Lung (tissue), 12 donors: Measurements from ENCODE around the gene UTP11. TPM values are rescaled to one million over a fixed set of nuclear protein-coding genes. Genes with fewer than 3 reads are reported as not detected.

Experiments used
- ATAC-seq: fragments of 200-7000 bp; cut with Tn5 transposase; one replicate; pipeline ENCODE4 v1.9.1; 2020; ENCODE audit warnings: moderate number of reproducible peaks; ENCODE audit not compliant: insufficient read depth, low FRiP score
- DNase-seq, 3 donors: peaks; one replicate each; pipeline ENCODE4 v3.0.0-alpha.2; 2013 to 2017
- H3K27ac ChIP-seq, 2 donors: one replicate each; pipeline ENCODE4 v1.5.1; 2013; ENCODE audit warnings: mild to moderate bottlenecking in 2 of 2, moderate library complexity in 2 of 2, control low read depth in 1 of 2, inconsistent platforms in 1 of 2, low read depth in 1 of 2, low read length in 1 of 2
- H3K27me3 ChIP-seq, 3 donors: one replicate each; pipeline ENCODE4 v1.5.1; 2013; ENCODE audit warnings: low read length in 2 of 3; ENCODE audit not compliant: control insufficient read depth in 3 of 3, insufficient read depth in 3 of 3
- H3K36me3 ChIP-seq, 4 donors: one replicate each; pipeline ENCODE4 v1.5.1; 2013; ENCODE audit warnings: low read length in 4 of 4, mild to moderate bottlenecking in 1 of 4, moderate library complexity in 1 of 4; ENCODE audit not compliant: control insufficient read depth in 4 of 4, insufficient read depth in 4 of 4
- H3K4me1 ChIP-seq, 5 donors: one replicate each; pipeline ENCODE4 v1.5.1; 2013; ENCODE audit warnings: low read length in 5 of 5, mild to moderate bottlenecking in 2 of 5, moderate library complexity in 1 of 5; ENCODE audit not compliant: control insufficient read depth in 5 of 5, insufficient read depth in 5 of 5
- H3K4me3 ChIP-seq: one replicate; pipeline ENCODE4 v1.5.1; 2013; ENCODE audit warnings: mild to moderate bottlenecking, control low read depth, moderate library complexity
- H3K9ac ChIP-seq, 2 donors: one replicate each; pipeline ENCODE4 v1.5.1; 2013; ENCODE audit warnings: low read length in 2 of 2, control low read depth in 1 of 2; ENCODE audit not compliant: insufficient read depth in 1 of 2
- H3K9me3 ChIP-seq, 4 donors: one replicate each; pipeline ENCODE4 v1.5.1; 2013; ENCODE audit warnings: low read length in 3 of 4, mild to moderate bottlenecking in 1 of 4, moderate library complexity in 1 of 4; ENCODE audit not compliant: control insufficient read depth in 4 of 4, insufficient read depth in 3 of 4
- CTCF ChIP-seq: IDR thresholded peaks from 2 replicates; pipeline ENCODE4 v1.5.1; 2012; ENCODE audit warnings: mild to moderate bottlenecking; ENCODE audit errors: control extremely low read depth, extremely low read depth
- WGBS, 2 donors: extraction: QIAGEN DNeasy Blood & Tissue Kit; methylation state at CpG; one replicate each; pipeline ENCODE4 v1.1.7; 2013; 5-methylcytosine and 5-hydroxymethylcytosine counted together
- polyA plus RNA-seq, 2 donors: library from polyadenylated mRNA; stranded (reverse); fragments of 200-250 nt; gene quantifications; one replicate each; pipeline ENCODE4 v1.2.1, GENCODE V29; 2013
- total RNA-seq, 2 donors: library from RNA; depleted of rRNA in 1 of 2; stranded (reverse); fragments of >200 nt in 1 of 2; gene quantifications; one replicate each; pipeline ENCODE4 v1.2.1, GENCODE V29; 2014 to 2021
- donor health status: control.
- donor health status: control.
- donor health status: Bipolar disorder and iron deficiency.
- donor health status: healthy.
- donor health status: DM: yes; HTN: yes; CAD: no.

UTP11 gene
- total and polyA plus RNA-seq, 4 donors, result 27.3 to 33.7 (median 31.1) TPM

- Histone ChIP-seq H3K9me3 (peaks cover 0 to 2% (median 0%) of the 10 kb centered on the region in 4 donors), H3K36me3 (peaks cover 0 to 10% (median 8%) of the 10 kb centered on the region in 4 donors), H3K27ac (peak overlapping the region; percentile 75 to 95), H3K9ac (no peak overlapping the region), H3K4me1 (peaks cover 0 to 64% (median 35%) of the 10 kb centered on the region in 5 donors), H3K4me3 (no peak overlapping the region), H3K27me3 (no peaks in the 10 kb centered on the region)
- DNase-seq (no peak), ATAC-seq (no peak)
- TF ChIP-seq CTCF, result no peak
- WGBS, 2 donors, result 63 to 66% methylated on average over 16 of the region's 16 CpGs
These were observed 13.6 kb upstream of the UTP11 start for GRCh38 chr1:37998913-37999429.

GRCh38 chr1:37999430-38000232 lies 12.9 kb upstream of the UTP11 start:
- H3K4me3 ChIP-seq, result no peak overlapping the region
- DNase-seq (peak; percentile 92 to 96 (median 94)), ATAC-seq (peak; percentile 19)
- WGBS, 2 donors, result 5 to 7% methylated on average over 9 of the region's 9 CpGs
- peaks cover 0 to 2% (median 0%) of the 10 kb centered on the region in 4 donors for H3K9me3 ChIP-seq
- H3K4me1 ChIP-seq, result peaks cover 0 to 71% (median 39%) of the 10 kb centered on the region in 5 donors
- no peaks in the 10 kb centered on the region for H3K27me3 ChIP-seq
- no peak for TF ChIP-seq CTCF
- peaks cover 0 to 10% (median 8%) of the 10 kb centered on the region in 4 donors for H3K36me3 ChIP-seq
- no peak overlapping the region for H3K9ac ChIP-seq
- H3K27ac ChIP-seq, result peak overlapping the region; percentile 75 to 95

GRCh38 chr1:38000233-38000528 lies 12.4 kb upstream of the UTP11 start:
- Histone ChIP-seq H3K27ac (peak overlapping the region; percentile 75 to 95), H3K9me3 (peaks cover 0 to 2% (median 0%) of the 10 kb centered on the region in 4 donors), H3K27me3 (no peaks in the 10 kb centered on the region), H3K4me1 (peaks cover 0 to 69% (median 37%) of the 10 kb centered on the region in 5 donors), H3K4me3 (no peak overlapping the region), H3K9ac (peak overlapping the region in 1 of 2 donors; percentile 66), H3K36me3 (peaks cover 0 to 10% (median 8%) of the 10 kb centered on the region in 4 donors)
- WGBS, 2 donors, result 37 to 47% methylated on average over 2 of the region's 2 CpGs
- no peak for TF ChIP-seq CTCF
- no peak for ATAC-seq
- no peak for DNase-seq
